ENCODE data around the gene SH2D6. TPM values are rescaled to one million over a fixed set of nuclear protein-coding genes. Genes with fewer than 3 reads are reported as not detected.

The SH2D6 gene
- total RNA-seq (10 to 100 TPM in 2 of 5 donors, 1 to 10 TPM in 1, not detected in 2; 2.2 to 14.5 (median 13.4) TPM), polyA plus RNA-seq (1 to 10 TPM; 1.1 to 2.3 (median 1.2) TPM)
- long read RNA-seq, donor 1, result 0 reads
- long read RNA-seq, donor 2, result 0 reads
- long read RNA-seq, donor 3, result 0 reads
- long read RNA-seq, donor 4, result 0 reads
- long read RNA-seq, donor 5, result 0 reads
- long read RNA-seq, donor 6, result 0 reads
- long read RNA-seq, donor 7, result 0 reads
- long read RNA-seq, donor 8, result 0 reads
- long read RNA-seq, donor 9, result 0 reads
- long read RNA-seq, donor 10, result 0 reads

GRCh38 chr2:85418132-85419008, at the start of gene SH2D6:
TSS of gene SH2D6 (plus strand) at chr2:85418714. CDS start at chr2:85429466, 10,752 bp downstream.
- peaks cover 41 to 62% (median 61%) of the 10 kb centered on the region in 4 donors for H3K4me1 ChIP-seq
- TF ChIP-seq POLR2AphosphoS5 (IDR thresholded peaks at IDR 0.05), result peak; percentile 31 to 69 (median 63)
- TF ChIP-seq CTCF (IDR thresholded peaks at IDR 0.05), result no peak
- no peak for TF ChIP-seq POLR2A (IDR thresholded peaks at IDR 0.05)
- intact Hi-C loops (cut with DNase I; ENCODE audit: low total_unique reads), result no loop called here
- no peaks in the 10 kb centered on the region for H3K36me3 ChIP-seq
- H3K27me3 ChIP-seq, result peaks cover 0 to 4% (median 0%) of the 10 kb centered on the region in 3 donors
- WGBS, 5 donors, result 15 to 22% (median 16%) methylated on average over 23 to 57 of the region's 57 CpGs
- peak within 1 kb of the TSS; percentile 87 to 99 (median 97) for H3K27ac ChIP-seq
- no peaks in the 10 kb centered on the region for H3K9me3 ChIP-seq
- H3K4me3 ChIP-seq, result peak within 1 kb of the TSS; percentile 63 to 84 (median 66)
- DNase-seq, result peak; percentile 85 to 95

- Histone ChIP-seq H3K4me1 (peaks cover 0 to 3% (median 0%) of the 10 kb centered on the region in 4 donors), H3K27ac (no peak overlapping the region)
- intact Hi-C loops (cut with DNase I; ENCODE audit: low total_unique reads), result no loop called here
These were observed 49.6 kb upstream of the SH2D6 start for GRCh38 chr2:85368921-85369320.

GRCh38 chr2:85369500-85369899, 49.0 kb upstream of the SH2D6 start:
- Histone ChIP-seq H3K27me3 (no peaks in the 10 kb centered on the region), H3K9me3 (no peaks in the 10 kb centered on the region), H3K4me1 (peaks cover 0 to 3% (median 0%) of the 10 kb centered on the region in 4 donors), H3K36me3 (peaks cover 2 to 66% (median 59%) of the 10 kb centered on the region in 4 donors), H3K4me3 (no peak overlapping the region), H3K27ac (no peak overlapping the region)
- intact Hi-C loops (cut with DNase I; ENCODE audit: low total_unique reads), result no loop called here
- 70 to 84% (median 83%) methylated on average over 5 of the region's 5 CpGs for WGBS, 5 donors
- DNase-seq, result no peak
- TF ChIP-seq POLR2A (IDR thresholded peaks at IDR 0.05) (no peak), CTCF (IDR thresholded peaks at IDR 0.05) (no peak), EP300 (IDR thresholded peaks at IDR 0.05) (no peak), POLR2AphosphoS5 (IDR thresholded peaks at IDR 0.05) (no peak)

More at GRCh38 chr2:85368921-85369320, 49.6 kb upstream of the SH2D6 start:
- TF ChIP-seq POLR2A (IDR thresholded peaks at IDR 0.05) (no peak), CTCF (IDR thresholded peaks at IDR 0.05) (no peak), EP300 (IDR thresholded peaks at IDR 0.05) (no peak), POLR2AphosphoS5 (IDR thresholded peaks at IDR 0.05) (no peak)
- peaks cover 2 to 70% (median 63%) of the 10 kb centered on the region in 4 donors for H3K36me3 ChIP-seq
- H3K4me3 ChIP-seq, result no peak overlapping the region
- no peaks in the 10 kb centered on the region for H3K9me3 ChIP-seq
- no peak for DNase-seq
- no peaks in the 10 kb centered on the region for H3K27me3 ChIP-seq

- H3K9me3 ChIP-seq, result no peaks in the 10 kb centered on the region
- H3K36me3 ChIP-seq, result peaks cover 2 to 69% (median 56%) of the 10 kb centered on the region in 4 donors
- no peaks in the 10 kb centered on the region for H3K27me3 ChIP-seq
- no peak overlapping the region for H3K27ac ChIP-seq
- whole genome bisulfite sequencing, 5 donors, result 93 to 100% (median 96%) methylated on average over 9 to 11 of the region's 11 CpGs
- intact Hi-C loops (cut with DNase I; ENCODE audit: low total_unique reads), result no loop called here
- H3K4me1 ChIP-seq, result peaks cover 0 to 3% (median 0%) of the 10 kb centered on the region in 4 donors
- no peak overlapping the region for H3K4me3 ChIP-seq
- no peak for DNase-seq
- TF ChIP-seq CTCF (IDR thresholded peaks at IDR 0.05) (no peak), POLR2AphosphoS5 (IDR thresholded peaks at IDR 0.05) (no peak), POLR2A (IDR thresholded peaks at IDR 0.05) (no peak), EP300 (IDR thresholded peaks at IDR 0.05) (no peak)
These were observed 47.5 kb upstream of the SH2D6 start for GRCh38 chr2:85371045-85371444.
